NB4 (cell line): ENCODE measurements around the gene DICER1.

Experiments used
- DNase-seq: peaks from one replicate; pipeline ENCODE4 v3.0.0; 2010; ENCODE audit warnings: low read depth
- H3K4me3 ChIP-seq: one replicate; pipeline ENCODE4 v1.5.1; 2011; ENCODE audit warnings: mild to moderate bottlenecking, low read depth, low read length, moderate library complexity
- MYC ChIP-seq: IDR thresholded peaks from 2 replicates; pipeline ENCODE4 v1.6.1; 2011; ENCODE audit warnings: low read depth, low read length
- POLR2A ChIP-seq: IDR thresholded peaks from 2 replicates; pipeline ENCODE4 v1.6.1; 2011; ENCODE audit warnings: mild to moderate bottlenecking; ENCODE audit not compliant: insufficient read length; ENCODE audit errors: extremely low read depth
- TF ChIP-seq, protein P1 (sequence below): IDR thresholded peaks from 2 replicates; pipeline ENCODE4 v1.6.1; 2011; ENCODE audit warnings: low read depth, low read length
- TF ChIP-seq, protein P2 (sequence below): IDR thresholded peaks from one replicate; pipeline ENCODE4 v1.5.1; 2012; ENCODE audit warnings: low read depth, low read length

DICER1 gene

DNA sequence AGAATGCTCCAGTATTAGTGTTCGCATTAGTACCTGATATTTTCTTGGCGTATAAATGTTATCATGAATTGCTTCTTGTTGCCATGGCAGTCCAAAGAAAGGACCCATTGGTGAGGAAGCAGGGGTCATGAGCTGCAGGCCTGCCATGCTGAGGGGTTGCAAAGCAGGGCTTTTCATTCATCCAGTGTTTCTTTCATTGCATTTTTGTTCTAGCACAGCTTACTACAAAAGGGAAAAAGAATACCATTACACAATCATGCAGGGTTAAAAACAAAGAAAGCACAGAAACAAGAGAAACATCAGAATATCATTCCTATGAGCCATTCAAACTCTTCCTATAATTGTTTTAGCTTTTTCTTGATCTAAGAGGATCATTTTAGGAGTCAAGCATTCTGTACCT, 24.0 kb downstream of the DICER1 start:
- TF ChIP-seq, protein P1, sequence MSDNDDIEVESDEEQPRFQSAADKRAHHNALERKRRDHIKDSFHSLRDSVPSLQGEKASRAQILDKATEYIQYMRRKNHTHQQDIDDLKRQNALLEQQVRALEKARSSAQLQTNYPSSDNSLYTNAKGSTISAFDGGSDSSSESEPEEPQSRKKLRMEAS: no peak
- no peak for TF ChIP-seq MYC
- H3K4me3 ChIP-seq: no peak overlapping the region
- no peak for DNase-seq

DNA sequence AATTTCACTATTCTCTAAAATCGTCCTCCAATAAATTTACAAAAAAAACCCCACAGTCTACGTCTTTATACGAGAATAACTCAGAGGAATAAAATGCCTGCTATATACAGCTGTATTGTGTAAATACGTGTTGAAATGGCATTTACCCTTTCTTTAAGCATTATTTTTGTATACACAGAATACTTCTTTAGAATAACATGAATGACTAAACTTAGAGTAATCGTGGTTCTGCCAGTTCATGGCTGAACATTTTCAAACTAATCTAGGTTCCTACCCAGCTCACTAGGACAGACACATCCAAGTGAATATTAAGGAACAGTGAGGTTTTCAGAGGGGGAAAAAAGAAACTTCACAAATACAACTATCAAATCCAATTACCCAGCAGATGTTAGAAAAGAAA, 24.6 kb downstream of the DICER1 start:
- DNase-seq: no peak
- TF ChIP-seq MYC (no peak), POLR2A (no peak)
- TF ChIP-seq, protein P2, sequence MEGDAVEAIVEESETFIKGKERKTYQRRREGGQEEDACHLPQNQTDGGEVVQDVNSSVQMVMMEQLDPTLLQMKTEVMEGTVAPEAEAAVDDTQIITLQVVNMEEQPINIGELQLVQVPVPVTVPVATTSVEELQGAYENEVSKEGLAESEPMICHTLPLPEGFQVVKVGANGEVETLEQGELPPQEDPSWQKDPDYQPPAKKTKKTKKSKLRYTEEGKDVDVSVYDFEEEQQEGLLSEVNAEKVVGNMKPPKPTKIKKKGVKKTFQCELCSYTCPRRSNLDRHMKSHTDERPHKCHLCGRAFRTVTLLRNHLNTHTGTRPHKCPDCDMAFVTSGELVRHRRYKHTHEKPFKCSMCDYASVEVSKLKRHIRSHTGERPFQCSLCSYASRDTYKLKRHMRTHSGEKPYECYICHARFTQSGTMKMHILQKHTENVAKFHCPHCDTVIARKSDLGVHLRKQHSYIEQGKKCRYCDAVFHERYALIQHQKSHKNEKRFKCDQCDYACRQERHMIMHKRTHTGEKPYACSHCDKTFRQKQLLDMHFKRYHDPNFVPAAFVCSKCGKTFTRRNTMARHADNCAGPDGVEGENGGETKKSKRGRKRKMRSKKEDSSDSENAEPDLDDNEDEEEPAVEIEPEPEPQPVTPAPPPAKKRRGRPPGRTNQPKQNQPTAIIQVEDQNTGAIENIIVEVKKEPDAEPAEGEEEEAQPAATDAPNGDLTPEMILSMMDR: no peak
- TF ChIP-seq, protein P1: no peak
- no peak overlapping the region for H3K4me3 ChIP-seq

DNA sequence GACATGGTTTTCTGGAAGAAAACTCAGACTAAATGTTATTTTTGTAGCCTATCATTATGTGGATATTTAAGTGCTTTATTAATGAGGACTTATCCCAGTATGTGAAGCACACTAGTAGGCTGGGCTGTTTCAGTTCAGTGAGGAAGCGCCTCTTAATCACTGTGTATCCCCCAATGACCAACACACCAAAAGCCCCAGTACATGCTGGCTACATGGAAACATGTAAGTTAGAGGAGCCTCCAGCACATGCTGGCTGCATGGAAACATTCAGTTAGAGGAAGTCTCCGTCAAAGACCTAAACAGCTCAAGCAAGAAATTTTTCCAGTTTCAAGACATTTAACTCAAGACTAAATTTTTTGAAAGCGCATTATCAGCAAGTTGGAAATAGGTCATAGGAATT, 26.8 kb downstream of the DICER1 start:
- DNase-seq: no peak
- TF ChIP-seq, protein P1: no peak
- TF ChIP-seq POLR2A: no peak

DNA sequence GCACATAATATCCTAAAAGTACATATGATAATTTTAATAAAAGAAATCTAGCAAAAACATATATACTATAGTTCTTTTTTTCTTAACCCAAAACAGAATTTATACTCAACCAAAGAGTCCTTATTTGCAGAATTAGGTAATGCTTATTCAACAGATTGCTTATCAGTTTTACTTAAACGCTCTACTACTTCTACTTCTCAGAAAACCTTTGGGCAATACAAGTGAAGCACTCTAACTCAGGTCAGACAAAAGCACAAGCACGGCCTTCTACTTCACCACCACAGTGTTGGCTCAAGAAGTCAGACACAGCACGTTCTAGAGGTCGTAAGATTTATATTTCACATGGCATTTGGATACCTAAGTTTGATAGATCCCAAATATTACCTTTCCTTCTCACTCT, 29.2 kb downstream of the DICER1 start:
- H3K4me3 ChIP-seq: no peak overlapping the region
- TF ChIP-seq MYC (no peak), POLR2A (no peak)
- TF ChIP-seq, protein P1: no peak
- TF ChIP-seq, protein P2: no peak
- no peak for DNase-seq

More for the DNA sequence above, 26.8 kb downstream of the DICER1 start:
- no peak overlapping the region for H3K4me3 ChIP-seq

DNA sequence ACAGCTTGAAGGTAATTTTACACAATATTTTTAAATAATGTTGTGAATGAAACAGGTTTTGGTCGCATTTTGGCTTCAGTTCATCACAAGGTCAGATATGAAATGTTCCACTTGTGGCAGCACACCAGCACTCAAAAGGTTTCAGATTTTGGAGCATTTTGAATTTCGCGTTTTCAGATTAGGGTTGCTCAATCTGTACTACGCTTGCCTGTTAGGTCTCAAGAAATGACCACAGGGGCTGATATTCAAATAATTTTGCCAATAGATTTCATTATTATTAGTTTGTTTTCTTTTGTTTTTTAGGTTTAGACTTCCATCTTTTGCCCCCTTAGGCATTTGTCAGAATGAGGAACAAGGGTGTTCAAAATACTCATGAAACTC, 29.8 kb downstream of the DICER1 start:
- H3K4me3 ChIP-seq: no peak overlapping the region
- DNase-seq: no peak
- TF ChIP-seq, protein P2: no peak
- TF ChIP-seq MYC (no peak), POLR2A (no peak)
- TF ChIP-seq, protein P1: no peak

DNA sequence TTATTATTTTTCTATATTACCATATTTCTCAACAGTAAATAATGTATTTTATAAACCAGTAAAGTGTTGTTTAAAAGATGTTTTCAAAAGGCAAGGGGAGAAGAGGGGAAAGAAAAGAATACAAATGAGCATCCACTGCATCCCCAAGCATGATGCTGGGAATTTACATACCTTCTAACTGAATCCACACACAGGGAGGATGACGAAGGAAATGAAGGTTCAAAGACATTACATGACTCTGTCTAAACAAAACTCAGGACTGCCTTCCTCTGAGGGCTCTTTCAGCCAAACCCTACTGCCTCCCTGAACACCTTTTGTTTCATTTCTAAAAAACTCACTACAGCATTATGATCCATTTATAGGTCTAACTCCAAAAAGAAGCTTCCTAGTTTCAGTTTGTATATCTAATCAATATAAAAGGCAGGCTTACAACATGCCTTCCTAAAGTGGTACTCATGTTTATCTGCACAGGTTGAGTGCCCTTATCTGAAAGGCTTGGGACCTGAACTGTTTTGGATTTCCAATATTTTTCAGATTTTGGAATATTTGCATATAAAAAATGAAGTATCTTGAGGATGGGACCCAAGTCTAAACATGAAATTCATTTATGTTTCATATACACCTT, 30.3 kb downstream of the DICER1 start:
- no peak for TF ChIP-seq MYC
- H3K4me3 ChIP-seq: no peak overlapping the region
- DNase-seq: no peak

DNA sequence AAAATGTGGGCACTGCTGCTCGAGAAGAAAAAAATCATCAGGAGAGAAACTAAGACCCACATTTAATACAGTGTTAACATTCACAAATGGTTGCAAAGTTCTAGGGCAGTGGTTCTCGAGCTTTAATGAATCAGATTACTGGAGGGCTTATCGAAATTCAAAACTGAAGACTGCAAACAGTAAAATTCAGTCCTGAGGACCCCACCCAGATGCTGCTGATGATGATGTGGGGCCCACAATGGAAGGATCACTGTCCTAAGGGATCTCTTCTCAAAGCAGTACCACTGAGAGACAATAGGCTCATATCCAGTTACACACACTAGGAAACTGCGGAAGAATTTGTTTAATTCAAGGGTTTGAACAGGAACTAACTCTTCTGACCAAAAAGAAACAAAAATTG, 31.4 kb downstream of the DICER1 start:
- no peak for DNase-seq
- no peak overlapping the region for H3K4me3 ChIP-seq
- TF ChIP-seq, protein P1: no peak
- TF ChIP-seq, protein P2: no peak
- TF ChIP-seq POLR2A (no peak), MYC (no peak)
